Activated T-helper 1 cell treated with Interleukin-2 at 50 U/mL for 16 hours (primary cell): Measurements from ENCODE around the gene RPL10A.

Experiments
- DNase-seq: peaks from one replicate; pipeline ENCODE4 v3.0.0-alpha.2; 2020; ENCODE audit warnings: low read depth

RPL10A gene

GRCh38 chr6:35492258-35492973, 24.2 kb downstream of the RPL10A start:
- DNase-seq: no peak

DNA sequence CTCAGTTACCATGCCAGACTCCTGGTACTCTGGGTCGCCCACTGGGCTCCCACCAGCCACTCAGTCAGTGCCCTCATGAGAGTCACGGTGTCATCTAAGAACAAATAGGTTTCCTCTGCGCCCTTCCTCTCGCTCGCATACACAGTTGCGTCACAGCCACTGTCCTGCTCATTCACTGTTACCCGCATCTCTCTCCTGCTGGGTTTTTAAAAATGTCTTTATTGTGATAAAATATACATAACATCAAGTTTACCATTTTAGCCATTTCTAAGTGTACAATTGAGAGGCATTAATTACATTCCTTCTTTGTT, 24.7 kb downstream of the RPL10A start:
- DNase-seq: no peak

DNA sequence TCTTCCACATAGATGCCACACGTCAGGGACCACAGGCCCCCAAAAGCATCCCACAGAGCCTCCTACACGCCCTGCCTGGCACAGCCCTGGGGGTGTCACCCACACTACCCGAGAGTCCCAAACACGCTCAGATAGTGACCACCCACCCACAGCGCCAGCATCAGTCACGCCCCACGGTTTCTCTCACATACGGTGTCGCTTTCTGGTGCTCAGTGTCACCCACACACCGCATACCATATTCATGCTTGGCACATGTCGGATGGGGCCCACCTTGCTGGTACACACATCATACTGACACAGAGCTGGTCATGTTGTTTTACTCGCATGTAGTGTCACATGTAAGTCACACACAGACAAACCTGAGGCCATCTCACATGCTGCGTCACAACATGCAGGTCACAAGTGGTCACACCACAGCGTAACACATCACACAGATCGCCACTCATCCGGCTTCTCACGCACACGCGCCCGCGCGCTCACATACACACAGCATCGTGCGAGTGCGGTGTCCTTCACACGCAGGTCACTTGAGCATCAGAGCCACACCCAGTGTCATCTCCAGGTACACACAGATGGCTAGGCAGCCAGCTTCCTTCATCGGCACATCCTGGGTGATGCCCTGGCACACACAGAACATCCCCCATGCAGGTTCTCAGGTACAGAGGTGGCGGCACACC, 25.2 kb downstream of the RPL10A start:
- no peak for DNase-seq

GRCh38 chr6:35494161-35494563, 26.0 kb downstream of the RPL10A start:
- no peak for DNase-seq

- no peak for DNase-seq
Observed at GRCh38 chr6:35495258-35496035, 27.2 kb downstream of the RPL10A start.

DNA sequence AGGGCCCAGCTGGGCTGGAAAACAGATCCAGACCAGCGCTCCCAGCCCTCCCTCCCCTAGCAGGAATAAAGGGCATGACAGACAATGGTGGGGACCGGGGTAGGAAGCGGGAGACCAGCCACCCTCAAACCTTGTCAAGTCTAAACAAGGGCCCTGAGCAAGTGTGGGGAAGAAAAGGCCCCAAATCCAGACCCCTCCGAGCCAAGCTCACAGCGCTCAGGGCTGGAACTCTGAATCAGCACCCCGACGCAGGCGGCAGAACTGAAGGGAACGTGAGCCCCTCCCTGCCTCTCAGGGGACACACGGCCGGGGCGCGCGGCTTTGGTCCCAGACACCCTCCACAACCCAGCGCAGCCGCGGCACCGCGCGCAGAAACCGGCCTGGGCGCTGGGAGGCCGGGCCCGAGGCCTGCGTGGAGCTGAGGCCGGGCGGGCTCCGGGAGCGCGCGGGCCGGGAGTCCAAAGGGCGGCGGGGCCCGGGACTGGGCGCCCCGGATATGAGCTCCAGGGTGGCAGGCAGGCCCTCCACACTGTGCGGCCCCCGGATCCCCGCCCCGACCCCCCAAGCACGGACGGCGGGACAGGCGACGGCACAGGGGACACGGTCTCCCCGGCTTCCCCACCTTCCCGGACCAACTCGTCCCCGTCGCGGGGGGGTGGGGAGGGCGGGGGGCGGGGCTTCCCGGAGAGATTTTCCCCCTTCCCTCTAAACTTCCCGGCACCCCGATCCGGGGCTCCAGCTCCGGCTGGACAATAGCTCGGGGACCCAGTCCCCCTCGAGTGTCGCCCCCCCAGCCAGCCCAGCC, 28.0 kb downstream of the RPL10A start:
- no peak for DNase-seq

DNA sequence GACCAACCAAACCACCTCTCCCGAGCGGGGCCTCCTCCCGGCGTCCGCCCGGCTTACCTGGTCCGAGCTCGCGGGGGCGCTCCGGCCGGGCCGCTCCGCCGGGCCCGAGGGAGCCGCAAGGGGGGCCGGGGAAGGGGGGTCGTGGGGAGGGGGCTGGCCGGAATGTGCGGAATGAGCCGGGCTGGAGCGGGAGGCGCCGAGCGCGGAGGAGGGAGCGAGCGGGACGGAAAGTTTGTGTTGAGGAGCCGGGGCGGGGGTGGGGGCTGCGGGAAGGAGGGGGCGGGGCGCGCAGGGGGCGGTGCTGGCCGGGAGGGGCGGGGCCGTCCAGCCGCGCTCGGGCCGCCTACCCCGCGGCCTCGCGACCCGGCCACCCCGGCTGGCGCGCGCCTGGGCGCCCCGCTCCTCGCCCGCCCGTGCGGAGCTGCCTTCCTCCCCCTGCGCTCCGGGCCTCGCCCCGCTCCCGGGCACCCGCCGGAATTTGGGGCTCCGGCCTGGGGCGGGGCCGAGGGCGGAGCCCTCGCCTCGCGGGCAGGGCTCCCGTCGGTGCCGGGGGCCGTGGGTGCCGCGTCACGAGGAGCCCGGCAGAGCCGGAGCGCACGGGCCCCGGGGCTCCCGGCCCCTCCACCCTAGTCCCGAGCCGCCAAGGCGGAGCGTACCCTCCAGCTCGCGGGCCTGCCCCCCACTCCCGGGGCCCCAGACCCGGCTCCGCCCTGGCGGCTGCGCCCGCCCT, 28.8 kb downstream of the RPL10A start, which contains the start of gene TEAD3:
Gene TEAD3 (minus strand): TSS at position 239 of the 730 bp plus-strand sequence.
- peak; percentile 30 for DNase-seq

DNA sequence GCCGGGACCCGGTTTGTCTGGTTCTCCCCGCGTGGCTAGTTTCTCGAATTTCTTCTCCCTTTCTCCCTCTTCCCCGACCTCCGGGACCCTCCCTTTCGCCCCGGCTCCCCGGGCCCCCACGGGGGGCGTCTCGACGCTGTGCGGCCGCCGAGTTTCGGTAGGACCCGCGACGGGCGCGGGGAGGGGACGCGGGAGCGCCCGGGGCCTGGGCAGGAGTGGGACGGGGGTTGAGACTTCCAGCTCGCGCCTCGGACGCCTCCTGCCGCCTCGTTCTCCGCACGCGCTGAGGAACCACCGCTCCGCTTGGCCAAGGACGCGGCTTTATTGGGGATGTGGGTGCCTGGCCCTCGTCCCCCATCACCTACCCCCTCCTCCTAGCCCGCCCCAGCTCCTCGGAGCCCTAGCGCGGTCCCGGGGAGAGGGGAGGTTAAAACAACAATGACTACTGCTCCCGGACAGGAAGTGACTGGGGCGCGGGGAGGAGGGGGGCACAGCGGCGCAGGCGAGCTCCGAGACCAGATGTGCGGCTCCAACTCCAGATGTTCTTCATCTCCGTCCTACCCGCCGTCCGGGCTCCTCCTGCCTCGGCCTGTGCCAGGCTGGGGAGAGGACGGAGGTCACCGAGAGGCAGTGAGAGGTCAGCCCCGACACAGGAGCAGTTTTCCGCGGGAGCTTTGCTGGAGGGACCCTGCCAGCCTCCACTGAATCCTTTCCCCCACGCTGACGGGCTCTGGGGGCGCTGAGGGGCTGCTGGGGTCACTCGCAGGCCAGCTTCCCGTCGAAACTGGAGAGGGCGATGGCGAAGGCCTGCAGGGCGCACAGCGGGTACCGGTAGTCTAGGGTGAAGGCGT, 29.6 kb downstream of the RPL10A start:
- DNase-seq: peak; percentile 27

DNA sequence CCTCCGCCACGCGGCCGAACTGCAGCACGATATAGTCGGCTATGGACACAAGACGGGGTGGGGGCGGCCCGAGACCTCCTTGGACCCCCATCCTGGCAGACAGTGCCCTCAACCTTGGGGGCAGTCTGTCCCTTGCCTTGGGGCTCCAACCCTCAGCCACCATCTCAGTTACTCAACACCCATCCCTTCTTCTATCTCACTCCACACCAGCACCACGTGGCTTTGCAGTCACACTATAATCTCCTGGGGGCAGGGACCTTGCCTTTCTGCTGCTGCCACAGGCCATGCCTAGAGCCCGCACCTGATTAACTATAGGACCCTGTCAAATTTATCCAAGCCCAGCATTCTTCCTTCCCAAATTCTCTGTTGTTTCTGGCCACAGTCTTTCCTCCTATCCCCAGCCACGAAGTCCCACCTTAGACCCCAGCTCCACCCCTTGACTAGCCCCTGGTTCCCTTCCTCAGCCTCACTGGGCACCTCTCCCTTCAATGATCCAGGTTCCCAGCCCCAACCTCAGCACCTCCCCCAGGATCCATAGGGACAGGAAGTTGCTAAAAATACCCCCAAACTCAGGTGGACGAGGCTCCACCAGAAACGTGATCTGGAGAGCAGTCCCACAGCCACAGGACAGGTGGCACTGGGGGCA, 30.3 kb downstream of the RPL10A start:
- no peak for DNase-seq

GRCh38 chr6:35499372-35499771, 31.2 kb downstream of the RPL10A start:
- no peak for DNase-seq

DNA sequence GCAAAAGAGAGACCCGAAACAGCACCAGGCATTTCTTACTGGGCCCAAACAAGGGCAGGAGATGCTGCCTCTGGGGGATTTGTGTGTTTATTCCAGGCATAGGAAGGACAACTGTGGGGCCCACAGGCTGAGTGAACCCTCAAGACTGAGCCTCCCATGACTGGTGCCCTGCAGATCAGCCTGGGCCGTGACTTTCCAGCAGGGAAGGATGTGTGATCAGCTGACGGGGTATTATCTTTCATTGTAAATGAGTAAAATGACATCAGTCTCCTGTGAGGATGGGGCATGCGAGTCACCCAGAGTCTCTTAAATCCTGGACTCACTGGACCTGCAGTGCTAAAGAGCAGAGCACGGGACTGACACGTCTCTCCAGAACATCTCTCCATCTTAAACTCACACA, 32.6 kb downstream of the RPL10A start:
- no peak for DNase-seq

DNA sequence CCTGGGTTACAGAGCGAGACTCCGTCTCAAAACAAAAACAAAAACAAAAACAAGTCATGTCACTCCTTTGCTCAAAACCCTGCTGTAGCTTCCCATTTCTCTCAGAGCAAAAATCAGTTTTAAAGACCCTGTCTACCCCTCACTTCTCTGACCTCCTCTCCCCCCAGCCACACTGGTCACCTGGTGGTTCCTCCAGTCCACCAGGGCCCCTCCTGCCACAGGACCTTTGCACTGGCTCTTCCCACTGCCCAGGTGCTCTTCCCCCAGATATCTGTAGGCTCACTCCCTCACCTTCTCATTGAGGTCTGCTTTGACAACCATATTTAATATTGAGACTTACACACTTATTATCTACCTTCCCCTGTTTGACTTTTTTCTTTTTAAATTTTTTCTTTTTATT, 33.6 kb downstream of the RPL10A start:
- DNase-seq: no peak

- no peak for DNase-seq
Observed at GRCh38 chr6:35503534-35503933, 35.3 kb downstream of the RPL10A start.

DNA sequence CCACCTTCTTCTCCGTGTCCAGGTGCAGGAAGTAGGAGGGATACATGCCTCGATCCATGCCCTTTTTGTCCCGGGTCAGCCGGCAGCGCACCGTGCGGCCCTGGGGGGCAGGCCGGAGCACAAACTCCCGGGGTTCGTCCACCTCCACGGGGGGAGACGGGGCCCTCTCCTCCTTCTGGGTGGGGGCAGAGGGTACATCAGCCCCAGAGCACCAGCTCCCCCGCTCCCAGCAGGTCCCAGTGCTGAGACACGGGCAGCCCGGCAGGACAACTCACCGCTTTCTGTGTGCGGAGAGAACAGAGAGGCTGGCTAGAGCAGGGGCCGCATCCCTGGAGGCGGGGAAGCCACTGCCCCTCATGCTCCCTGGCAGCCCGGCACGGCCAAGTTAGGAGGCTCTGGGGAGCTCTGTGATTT, 37.8 kb downstream of the RPL10A start:
- no peak for DNase-seq

DNA sequence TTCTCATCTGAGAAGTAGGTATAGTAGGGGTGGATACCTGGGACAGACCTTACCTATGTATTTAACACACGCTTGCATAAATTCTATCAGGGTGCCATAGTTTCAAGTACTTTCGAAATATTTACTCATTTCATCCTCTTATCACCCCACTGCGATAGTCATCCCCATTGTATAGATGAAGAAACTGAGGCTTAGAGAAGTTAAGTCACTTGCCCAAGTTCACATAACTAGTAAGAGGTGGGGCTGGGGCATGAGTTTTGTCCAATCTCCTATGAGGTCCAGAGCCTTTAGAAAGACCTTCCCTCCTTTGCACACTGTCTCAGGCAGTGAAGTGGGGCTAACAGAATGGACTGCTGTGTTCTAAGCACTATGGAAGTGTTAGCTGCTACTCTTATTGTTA, 38.3 kb downstream of the RPL10A start:
- no peak for DNase-seq

DNA sequence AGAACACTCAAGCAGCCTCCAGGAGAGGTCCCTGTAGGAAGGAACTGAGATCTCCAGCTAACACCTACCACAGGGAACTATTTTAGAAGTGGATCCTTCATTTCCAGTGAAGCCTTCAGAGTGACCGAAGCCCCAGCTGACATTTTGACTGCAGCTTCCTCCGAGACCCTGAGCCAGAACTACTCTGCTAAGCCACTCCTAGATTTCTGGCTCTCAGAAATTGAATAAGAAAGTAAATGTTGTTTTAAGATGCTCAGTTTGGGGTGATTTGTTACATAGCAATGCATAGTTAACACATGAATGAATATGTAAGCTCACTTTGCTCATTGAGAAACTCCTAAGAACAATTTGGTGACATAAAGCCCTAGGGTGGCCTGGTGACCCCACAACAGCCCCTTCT, 39.0 kb downstream of the RPL10A start:
- DNase-seq: no peak

- DNase-seq: no peak
Observed at GRCh38 chr6:35508027-35508426, 39.8 kb downstream of the RPL10A start.

DNA sequence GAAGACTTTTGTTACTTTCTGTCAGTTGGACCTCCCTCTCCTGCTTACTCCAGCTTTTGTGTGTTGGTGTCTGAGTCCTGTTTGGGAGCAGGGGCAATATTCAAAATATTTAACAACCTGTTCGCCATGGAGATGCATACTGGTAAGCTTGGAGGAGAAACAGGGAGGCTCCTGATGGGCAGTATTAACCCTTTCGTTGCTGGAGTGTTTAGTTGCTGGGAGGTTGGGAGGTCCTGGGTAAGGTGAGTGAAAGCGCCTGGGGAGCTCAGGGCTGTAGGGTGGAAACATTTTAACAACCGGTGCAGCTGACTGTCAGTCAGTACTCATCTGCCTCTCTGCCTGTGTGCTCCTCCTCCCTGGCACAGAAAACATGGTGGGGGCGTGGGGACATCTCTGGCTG, 40.3 kb downstream of the RPL10A start:
- DNase-seq: no peak

DNA sequence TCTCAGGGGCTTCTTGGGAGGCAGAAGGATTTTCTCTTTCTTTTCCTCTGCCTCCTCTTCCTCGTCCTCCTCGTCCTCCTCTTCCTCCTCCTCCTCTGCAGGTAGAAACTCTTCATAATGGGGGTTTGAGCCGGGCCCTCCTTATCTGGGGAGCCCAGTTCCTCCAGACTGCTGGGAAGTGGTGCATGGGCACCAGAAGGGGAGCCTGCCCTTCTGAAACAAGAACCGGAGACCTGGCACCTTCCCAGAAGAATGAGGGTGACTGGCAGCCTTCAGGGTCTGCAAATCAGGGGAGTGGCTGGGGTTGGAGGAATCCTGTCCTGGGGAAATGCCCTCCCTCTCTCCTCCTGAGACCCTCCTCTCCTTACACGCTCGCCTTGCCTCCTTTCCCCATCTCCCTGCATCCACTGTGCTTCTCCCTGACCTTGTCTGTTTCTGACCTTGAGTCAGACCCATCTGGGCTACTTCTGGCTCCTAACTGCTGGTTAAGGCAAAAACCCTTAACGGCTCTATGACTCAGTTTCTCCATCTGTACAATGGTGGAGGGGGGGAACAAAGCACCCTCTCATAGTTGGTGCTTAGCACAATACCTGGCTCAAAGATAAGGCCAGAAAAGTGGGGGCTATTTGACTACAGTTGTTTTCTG, 42.8 kb downstream of the RPL10A start:
- DNase-seq: no peak

DNA sequence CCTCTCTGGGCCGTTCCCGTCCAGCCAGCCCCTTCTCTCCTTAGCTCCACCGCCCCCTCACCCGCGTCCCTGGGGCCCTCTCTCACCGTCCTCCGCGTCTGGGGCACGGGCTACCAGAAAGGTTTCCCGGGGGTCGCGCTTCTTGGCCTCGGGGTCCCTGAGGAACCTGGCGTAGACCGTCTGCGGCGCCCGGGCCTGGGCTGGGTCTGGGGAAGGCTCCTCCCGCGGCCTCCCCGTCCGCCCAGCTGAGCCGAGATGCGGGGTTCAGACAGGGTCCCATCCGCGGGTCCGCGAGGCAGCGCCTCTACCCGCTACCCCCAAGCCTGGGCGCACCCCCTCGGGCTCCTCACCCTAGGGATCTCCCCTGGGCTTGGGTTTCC, 43.4 kb downstream of the RPL10A start:
- no peak for DNase-seq
